H9 (cell line): ENCODE data around the gene NGFR. TPM values are rescaled to one million over a fixed set of nuclear protein-coding genes. Genes with fewer than 3 reads are reported as not detected.

Experiments used
- DNase-seq: peaks from one replicate; pipeline ENCODE4 v3.0.0-alpha.2; 2017
- H2AFZ ChIP-seq: one replicate; pipeline ENCODE4 v1.6.1; 2013; ENCODE audit warnings: mild to moderate bottlenecking, low read length, control low read depth, moderate library complexity
- H2AK5ac ChIP-seq: 2 replicates; pipeline ENCODE4 v1.6.1; 2013; ENCODE audit warnings: low read length, control low read depth, mixed read lengths; ENCODE audit not compliant: insufficient read length
- H2BK120ac ChIP-seq: one replicate; pipeline ENCODE4 v1.6.1; 2013; ENCODE audit warnings: low read depth, mild to moderate bottlenecking, low read length, control low read depth, inconsistent platforms; ENCODE audit not compliant: poor library complexity, severe bottlenecking
- H2BK12ac ChIP-seq: 2 replicates; pipeline ENCODE4 v1.6.1; 2013; ENCODE audit warnings: low read length, control low read depth, mixed read lengths, low read depth; ENCODE audit not compliant: insufficient read length
- H2BK15ac ChIP-seq: 2 replicates; pipeline ENCODE4 v1.6.1; 2013; ENCODE audit warnings: low read depth, low read length, control low read depth
- H2BK20ac ChIP-seq: one replicate; pipeline ENCODE4 v1.6.1; 2013; ENCODE audit warnings: low read depth, mild to moderate bottlenecking, low read length, control low read depth, inconsistent platforms; ENCODE audit not compliant: poor library complexity, severe bottlenecking
- H2BK5ac ChIP-seq: 2 replicates; pipeline ENCODE4 v1.6.1; 2013; ENCODE audit warnings: low read length, control low read depth, mixed read lengths; ENCODE audit not compliant: insufficient read length
- H3K14ac ChIP-seq: 2 replicates; pipeline ENCODE4 v1.6.1; 2013; ENCODE audit warnings: low read length, control low read depth; ENCODE audit not compliant: insufficient read depth
- H3K18ac ChIP-seq: 2 replicates; pipeline ENCODE4 v1.6.1; 2013; ENCODE audit warnings: low read depth, mild to moderate bottlenecking, mixed read lengths, low read length, control low read depth; ENCODE audit not compliant: insufficient read length
- H3K23ac ChIP-seq: 2 replicates; pipeline ENCODE4 v1.6.1; 2013; ENCODE audit warnings: low read length, control low read depth, mixed read lengths, low read depth; ENCODE audit not compliant: insufficient read length
- H3K23me2 ChIP-seq: 2 replicates; pipeline ENCODE4 v1.6.1; 2013; ENCODE audit warnings: low read depth, mild to moderate bottlenecking, mixed read lengths, low read length, control low read depth; ENCODE audit not compliant: insufficient read length, poor library complexity, severe bottlenecking
- H3K27ac ChIP-seq: 2 replicates; pipeline ENCODE4 v1.5.1; 2013; ENCODE audit warnings: low read length, control low read depth, mixed read lengths, low read depth; ENCODE audit not compliant: insufficient read length
- H3K27me3 ChIP-seq: 2 replicates; pipeline ENCODE4 v1.6.1; 2013; ENCODE audit warnings: low read length, control low read depth, inconsistent platforms; ENCODE audit not compliant: insufficient read depth
- H3K4ac ChIP-seq: 2 replicates; pipeline ENCODE4 v1.6.1; 2013; ENCODE audit warnings: low read depth, mild to moderate bottlenecking, control low read depth, inconsistent platforms, low read length, moderate library complexity
- H3K4me1 ChIP-seq: 2 replicates; pipeline ENCODE4 v1.6.1; 2013; ENCODE audit warnings: low read length, control low read depth, inconsistent platforms; ENCODE audit not compliant: insufficient read depth
- H3K4me2 ChIP-seq: 2 replicates; pipeline ENCODE4 v1.6.1; 2013; ENCODE audit warnings: low read length, control low read depth, mixed read lengths; ENCODE audit not compliant: insufficient read length, insufficient read depth
- H3K56ac ChIP-seq: 2 replicates; pipeline ENCODE4 v1.6.1; 2013; ENCODE audit warnings: low read depth, mild to moderate bottlenecking, mixed read lengths, low read length, control low read depth; ENCODE audit not compliant: insufficient read length
- H3K79me1 ChIP-seq: 2 replicates; pipeline ENCODE4 v1.6.1; 2013; ENCODE audit warnings: low read depth, mild to moderate bottlenecking, moderate library complexity, low read length, control low read depth, inconsistent platforms; ENCODE audit not compliant: insufficient read depth, poor library complexity, severe bottlenecking
- H3K79me2 ChIP-seq: 2 replicates; pipeline ENCODE4 v1.6.1; 2013; ENCODE audit warnings: low read length, control low read depth, inconsistent platforms; ENCODE audit not compliant: insufficient read depth
- H3K9ac ChIP-seq: 2 replicates; pipeline ENCODE4 v1.6.1; 2013; ENCODE audit warnings: low read length, control low read depth, mixed read lengths; ENCODE audit not compliant: insufficient read length; ENCODE audit errors: extremely low read depth
- H3K9me3 ChIP-seq: one replicate; pipeline ENCODE4 v1.6.1; 2013; ENCODE audit warnings: low read depth, low read length, inconsistent platforms; ENCODE audit not compliant: control insufficient read depth
- H3T11ph ChIP-seq: one replicate; pipeline ENCODE4 v1.6.1; 2013; ENCODE audit warnings: mild to moderate bottlenecking, low read length, control low read depth, inconsistent platforms
- H4K20me1 ChIP-seq: one replicate; pipeline ENCODE4 v1.6.1; 2013; ENCODE audit not compliant: control insufficient read depth, insufficient read length, insufficient read depth
- H4K5ac ChIP-seq: 2 replicates; pipeline ENCODE4 v1.6.1; 2013; ENCODE audit warnings: low read depth, mild to moderate bottlenecking, mixed read lengths, low read length, control low read depth; ENCODE audit not compliant: insufficient read length
- H4K8ac ChIP-seq: replicated peaks from 2 replicates; pipeline ENCODE4 v1.6.1; 2013; ENCODE audit warnings: low read length, control low read depth, mixed read lengths, low read depth; ENCODE audit not compliant: insufficient read length
- H4K91ac ChIP-seq: 2 replicates; pipeline ENCODE4 v1.6.1; 2013; ENCODE audit warnings: low read depth, mild to moderate bottlenecking, moderate library complexity, mixed read lengths, low read length, control low read depth; ENCODE audit not compliant: insufficient read length
- H3K27ac Mint-ChIP-seq, 3 experiments: 2 replicates in 2 of 3; 3 replicates in 1 of 3; pipeline ENCODE4 v1.8.0; 2020 to 2021; ENCODE audit warnings: mixed read lengths in 3 of 3, mild to moderate bottlenecking in 1 of 3, moderate library complexity in 1 of 3
- H3K27me3 Mint-ChIP-seq: 2 replicates; pipeline ENCODE4 v1.8.0; 2021; ENCODE audit warnings: low read depth, mild to moderate bottlenecking, moderate library complexity, mixed read lengths
- H3K36me3 Mint-ChIP-seq, 3 experiments: 2 replicates in 2 of 3; 3 replicates in 1 of 3; pipeline ENCODE4 v1.8.0; 2020 to 2021; ENCODE audit warnings: low read depth in 3 of 3, mixed read lengths in 3 of 3; ENCODE audit not compliant: insufficient read depth in 1 of 3
- H3K4me1 Mint-ChIP-seq, 2 experiments: 2 replicates each; pipeline ENCODE4 v1.8.0; 2020; ENCODE audit warnings: mixed read lengths in 2 of 2
- H3K4me3 Mint-ChIP-seq, 2 experiments: 2 replicates in 1 of 2; 3 replicates in 1 of 2; pipeline ENCODE4 v1.8.0; 2020 to 2021; ENCODE audit warnings: mild to moderate bottlenecking in 2 of 2, mixed read lengths in 2 of 2, moderate library complexity in 1 of 2
- H3K9me3 Mint-ChIP-seq, 2 experiments: 2 replicates in 1 of 2; 3 replicates in 1 of 2; pipeline ENCODE4 v1.8.0; 2020; ENCODE audit warnings: mild to moderate bottlenecking in 2 of 2, mixed read lengths in 2 of 2, moderate library complexity in 1 of 2
- CTCF ChIP-seq: fragments of 200-600 bp; sonication (generic); conservative IDR thresholded peaks from 3 replicates; pipeline ENCODE4 v1.8.0; 2021; ENCODE audit warnings: antibody characterized with exemption, mild to moderate bottlenecking
- WGBS: extraction: QIAGEN DNeasy Blood & Tissue Kit; methylation state at CpG from one replicate; pipeline ENCODE4 v1.1.7; 2013; ENCODE audit warnings: missing lambda C conversion rate, low lambda C conversion rate, mixed read lengths; ENCODE audit not compliant: insufficient read length; ENCODE audit errors: extremely low coverage; 5-methylcytosine and 5-hydroxymethylcytosine counted together
- total RNA-seq: library from RNA; stranded (reverse); gene quantifications from 2 replicates; pipeline ENCODE4 v1.2.1, GENCODE V29; 2021

The NGFR gene
- total RNA-seq, 1 experiment from 2014 or later: 9.6 TPM

DNA sequence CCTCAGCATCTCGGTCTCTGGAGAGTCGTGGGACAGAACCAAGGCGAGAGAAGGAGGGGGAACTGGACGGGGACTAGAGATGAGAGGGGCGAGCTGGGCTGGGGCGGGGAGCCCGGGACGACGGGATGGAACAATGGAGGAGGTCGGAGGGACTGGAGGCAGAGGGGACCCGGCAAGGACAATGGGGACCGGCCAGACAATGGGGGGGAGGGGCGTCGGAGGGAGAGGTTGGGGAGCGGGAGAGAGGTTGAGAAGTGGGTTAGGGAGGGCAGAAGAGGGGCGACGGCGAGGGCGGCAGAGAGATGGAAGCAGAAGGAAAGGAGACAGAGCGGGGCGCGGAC is 719 bp downstream of the NGFR start:
- Mint-ChIP-seq H3K27me3 (peaks cover 90% of the 10 kb centered on the region), H3K36me3 (no peaks in the 10 kb centered on the region; a peak in 2 of 7 replicates), H3K9me3 (no peaks in the 10 kb centered on the region; a peak in 1 of 5 replicates), H3K4me3 (peak overlapping the region; percentile 68 to 95), H3K27ac (peak overlapping the region in 1 of 3 experiments; percentile 77; a peak in 1 of 7 replicates), H3K4me1 (peaks cover 35 to 45% of the 10 kb centered on the region in 2 experiments)
- H3K56ac ChIP-seq: no peak overlapping the region
- H3K79me2 ChIP-seq: no peaks in the 10 kb centered on the region
- H3K79me1 ChIP-seq: no peaks in the 10 kb centered on the region
- no peak overlapping the region for H2BK20ac ChIP-seq
- H3K4ac ChIP-seq: no peak overlapping the region
- H3K4me1 ChIP-seq: no peaks in the 10 kb centered on the region; the same call in 1 of the 2 replicates
- H2BK5ac ChIP-seq: no peak overlapping the region
- no peak overlapping the region for H4K5ac ChIP-seq
- H2AK5ac ChIP-seq: no peak overlapping the region
- H3K4me2 ChIP-seq: peak overlapping the region; percentile 60
- no CpG with 5 or more reads among the region's 22 CpGs for WGBS
- no peak overlapping the region for H4K8ac ChIP-seq
- H3K27me3 ChIP-seq: peaks cover 9% of the 10 kb centered on the region
- no peak for DNase-seq
- no peaks in the 10 kb centered on the region for H4K20me1 ChIP-seq
- H3T11ph ChIP-seq: no peak overlapping the region
- no peak overlapping the region for H3K9ac ChIP-seq
- TF ChIP-seq CTCF: no peak
- H2BK120ac ChIP-seq: no peak overlapping the region
- no peak overlapping the region for H3K18ac ChIP-seq
- H3K14ac ChIP-seq: no peak overlapping the region
- no peak overlapping the region for H2BK15ac ChIP-seq
- H3K27ac ChIP-seq: no peak overlapping the region
- H3K23ac ChIP-seq: no peak overlapping the region
- H3K9me3 ChIP-seq: no peaks in the 10 kb centered on the region
- H2BK12ac ChIP-seq: no peak overlapping the region
- H4K91ac ChIP-seq: no peak overlapping the region
- H2AFZ ChIP-seq: no peak overlapping the region
- H3K23me2 ChIP-seq: peaks cover 26% of the 10 kb centered on the region
